Right kidney (tissue), 1 donor: ENCODE data around the gene KLHL2.
"Not testable (repeated sequence)": the region's sequence is repeated elsewhere in the genome, so short reads cannot be mapped to it uniquely, and the experiment has no call there.

ENCODE experiments used
- DNase-seq: peaks from one replicate; pipeline ENCODE4 v3.0.0-alpha.2; 2016

Gene KLHL2

DNA sequence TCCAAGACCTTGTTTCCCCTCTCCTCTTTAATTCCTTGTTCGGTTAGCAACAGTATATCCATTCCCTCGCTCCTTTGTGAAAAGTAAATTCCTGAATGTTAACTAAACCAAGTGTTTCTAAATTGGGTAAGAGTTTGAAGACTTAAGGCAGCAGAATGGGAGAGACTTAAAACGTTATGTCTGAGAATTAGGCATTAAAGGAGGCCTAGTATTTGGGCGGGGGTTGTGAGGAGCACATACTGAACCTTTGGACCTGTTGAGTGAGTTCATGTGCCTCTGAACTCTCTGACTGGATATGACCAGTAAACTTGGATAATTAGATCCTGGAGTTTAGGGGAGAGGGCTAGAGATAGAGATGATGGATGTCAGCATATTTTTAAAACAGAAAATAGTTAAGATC lies 121.3 kb downstream of the KLHL2 start:
- DNase-seq = peak; percentile 10

DNA sequence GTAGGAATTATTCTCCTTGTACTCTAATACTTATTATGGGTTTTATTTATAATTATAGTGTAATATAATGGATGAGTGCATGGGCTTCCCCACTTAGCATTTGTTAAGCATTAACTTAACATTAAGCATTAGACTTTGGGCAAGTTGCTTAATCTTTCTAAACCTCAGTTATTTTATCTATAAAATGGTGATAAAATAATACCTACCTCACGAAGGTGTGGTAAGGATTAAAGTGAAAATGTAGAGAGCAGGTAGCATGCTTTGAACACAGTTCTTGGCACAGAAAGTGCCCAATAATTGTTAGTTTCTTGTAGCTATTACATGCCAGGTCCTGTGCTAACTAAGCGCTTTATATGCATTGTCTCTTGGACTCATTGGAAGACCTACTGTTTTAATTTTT lies 122.7 kb downstream of the KLHL2 start:
- no peak for DNase-seq

DNA sequence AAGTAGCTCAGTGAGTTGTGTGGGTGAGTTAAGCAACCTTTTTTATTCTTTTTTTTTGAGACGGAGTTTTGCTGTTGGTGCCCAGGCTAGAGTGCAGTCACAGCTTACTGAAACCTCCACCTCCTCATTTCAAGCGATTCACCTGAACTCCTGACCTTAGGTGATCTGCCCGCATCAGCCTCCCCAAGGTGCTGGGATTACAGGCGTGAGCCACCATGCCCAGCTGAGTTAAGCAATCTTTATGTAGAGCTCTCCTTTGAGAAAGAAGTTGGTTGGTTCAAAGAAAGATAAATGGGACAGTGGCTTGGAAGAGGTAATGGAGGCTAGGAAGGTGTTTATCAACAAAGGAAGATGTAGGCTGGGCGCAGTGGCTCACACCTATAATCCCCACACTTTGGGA lies 123.3 kb downstream of the KLHL2 start:
- DNase-seq = no peak

DNA sequence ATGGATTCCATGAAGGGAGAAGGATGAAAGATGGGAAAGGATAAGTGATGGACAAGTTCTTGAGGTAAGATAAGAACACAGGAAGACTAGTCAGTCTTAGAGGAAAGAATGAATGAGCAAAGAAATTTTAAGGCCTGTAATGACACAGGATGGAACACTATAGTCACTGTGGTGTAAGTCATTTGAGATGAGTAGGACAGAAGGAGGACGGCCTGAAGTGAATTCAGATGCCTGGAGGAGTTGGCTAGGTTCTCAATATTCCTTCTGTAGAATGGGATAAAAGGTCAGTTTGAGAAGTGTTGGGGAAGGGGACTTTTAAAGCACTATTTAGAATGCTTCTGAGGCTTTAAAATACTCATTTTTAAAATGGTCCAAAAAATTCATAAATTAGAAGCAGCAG lies 124.0 kb downstream of the KLHL2 start:
- DNase-seq = no peak

DNA sequence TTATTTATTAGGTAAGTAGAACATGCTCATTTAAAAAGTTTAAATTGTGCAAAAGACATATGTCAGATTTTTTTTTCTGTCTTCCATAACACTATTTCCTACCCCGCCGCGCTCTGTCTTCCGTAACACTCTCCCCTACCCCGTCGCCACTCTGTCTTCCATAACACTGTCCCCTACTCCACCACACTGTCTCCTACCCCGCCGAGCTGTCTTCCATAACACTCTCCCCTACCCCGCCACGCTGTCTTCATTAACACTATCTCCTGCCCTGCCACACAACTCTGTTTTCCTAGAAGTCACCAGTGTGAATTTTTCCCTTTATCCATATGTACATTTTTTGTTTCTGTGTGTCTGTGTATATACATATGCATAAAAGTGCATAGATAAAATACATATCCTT lies 124.5 kb downstream of the KLHL2 start:
- DNase-seq = no peak

DNA sequence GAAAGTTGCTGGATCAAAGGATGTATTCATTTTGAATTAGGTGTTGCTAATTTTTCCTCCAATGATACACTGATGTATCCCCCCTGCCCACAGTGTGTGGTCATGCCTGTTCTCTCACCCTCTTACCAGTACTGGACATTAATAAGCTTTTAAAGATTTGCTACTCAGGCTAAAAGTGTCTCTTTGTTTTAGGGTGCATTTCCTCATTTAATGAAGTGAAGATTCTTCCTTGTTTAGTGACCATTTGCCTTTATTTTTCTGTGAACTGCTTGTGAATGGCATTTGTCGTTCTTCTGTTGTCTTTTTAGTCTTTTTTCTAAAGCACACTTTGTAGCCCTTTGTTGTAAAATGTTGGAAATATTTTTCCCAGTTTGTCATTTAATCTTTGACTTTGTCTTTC lies 125.1 kb downstream of the KLHL2 start:
- no peak for DNase-seq

DNA sequence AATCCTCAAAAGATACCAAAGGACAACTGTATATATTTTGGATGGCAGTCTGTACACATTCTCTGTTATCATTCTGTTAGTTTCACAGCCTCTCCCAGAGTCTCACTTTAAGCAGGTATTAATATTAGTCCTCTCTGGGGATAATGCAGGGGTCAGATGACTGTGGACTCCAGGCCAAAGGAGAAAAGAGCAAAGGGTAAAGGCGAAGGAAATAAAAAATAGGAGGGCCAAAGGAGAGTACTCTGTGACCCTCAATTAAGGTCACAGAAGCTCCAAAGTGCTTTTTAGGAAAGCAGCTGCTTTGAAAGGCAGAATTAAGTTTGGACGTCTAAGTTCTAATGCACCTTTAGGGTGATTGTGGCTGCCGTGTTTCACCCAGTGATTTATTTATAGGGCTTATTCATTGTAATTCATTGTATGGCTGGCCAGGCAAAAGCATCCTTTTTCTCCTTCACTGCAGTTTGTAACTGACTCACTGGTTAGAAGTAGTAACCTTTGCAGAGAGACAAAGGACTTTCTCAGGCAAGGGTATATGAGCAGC lies 127.9 kb downstream of the KLHL2 start:
- no peak for DNase-seq

DNA sequence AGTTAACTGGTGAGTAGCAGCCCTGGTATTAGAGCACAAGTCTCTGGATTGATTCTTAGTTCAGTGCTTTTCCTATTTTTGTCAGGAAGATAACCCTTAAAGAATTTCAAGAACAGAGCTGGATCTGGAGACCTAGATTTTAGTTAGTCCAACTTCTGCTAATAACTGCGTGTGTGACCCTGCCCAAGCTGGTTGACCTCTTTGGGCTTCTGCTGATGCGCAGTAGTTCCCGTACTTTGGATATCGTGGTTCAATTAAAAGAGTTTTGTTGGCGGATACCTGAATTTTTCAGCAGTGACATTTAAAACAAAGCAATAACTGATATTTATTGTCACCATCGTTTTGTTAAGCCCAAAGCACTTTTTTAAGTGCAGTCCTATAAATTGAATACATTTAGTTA lies 129.4 kb downstream of the KLHL2 start:
- no peak for DNase-seq

DNA sequence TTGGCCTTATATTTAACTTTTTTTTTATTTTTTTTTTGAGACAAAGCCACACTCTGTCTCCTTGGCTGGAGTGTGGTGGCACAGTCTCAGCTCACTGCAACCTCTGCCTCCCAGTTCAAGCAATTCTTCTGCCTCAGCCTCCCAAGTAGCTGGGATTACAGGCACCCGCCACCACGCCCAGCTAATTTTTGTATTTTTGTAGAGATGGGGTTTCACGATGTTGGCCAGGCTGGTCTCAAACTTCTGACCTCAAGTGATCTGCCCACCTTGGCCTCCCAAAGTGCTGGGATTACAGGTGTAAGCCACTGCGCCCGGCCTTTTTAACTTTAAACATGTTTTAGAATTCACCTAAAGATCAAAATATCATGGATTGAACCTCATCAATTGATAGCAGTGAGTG lies 135.0 kb downstream of the KLHL2 start:
- DNase-seq = not testable (repeated sequence)

DNA sequence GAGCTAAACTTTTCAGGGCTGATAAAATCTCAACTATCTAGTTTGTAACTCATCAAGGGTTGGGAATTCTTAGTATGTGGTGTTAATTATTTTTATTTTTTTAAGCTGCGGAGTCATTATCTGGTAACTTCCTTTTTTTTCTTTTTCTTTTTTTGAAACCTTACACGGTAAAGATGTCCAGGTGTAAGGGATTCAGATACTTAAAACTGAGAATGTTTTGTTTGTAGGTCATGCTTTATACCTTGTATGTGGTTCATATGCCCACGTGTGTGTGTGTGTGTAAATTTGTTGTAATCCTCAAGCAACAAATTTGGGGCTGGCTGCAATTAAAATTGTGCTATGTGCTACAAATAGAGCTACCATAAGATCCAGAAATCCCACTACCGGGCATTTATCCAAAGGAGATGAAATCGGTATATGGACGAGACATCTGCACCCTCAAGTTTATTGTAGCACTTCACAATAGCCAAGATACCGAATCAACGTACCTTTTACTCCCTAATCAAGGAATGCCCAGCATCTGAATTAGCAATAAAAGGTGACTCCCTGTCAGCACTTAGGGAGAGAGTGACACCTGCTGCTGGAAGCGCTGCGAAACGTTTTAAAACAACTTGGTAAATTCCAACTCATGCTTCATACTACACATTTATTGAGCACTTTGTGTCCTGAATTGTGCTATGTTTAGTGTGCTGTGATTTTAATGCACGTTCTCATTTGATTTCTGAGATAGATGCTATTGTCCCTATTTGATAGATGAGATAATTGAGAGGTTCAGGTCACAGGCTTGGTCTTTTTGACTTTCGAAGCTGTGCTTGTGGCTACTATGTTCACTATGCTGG lies 136.2 kb downstream of the KLHL2 start:
- DNase-seq = no peak

DNA sequence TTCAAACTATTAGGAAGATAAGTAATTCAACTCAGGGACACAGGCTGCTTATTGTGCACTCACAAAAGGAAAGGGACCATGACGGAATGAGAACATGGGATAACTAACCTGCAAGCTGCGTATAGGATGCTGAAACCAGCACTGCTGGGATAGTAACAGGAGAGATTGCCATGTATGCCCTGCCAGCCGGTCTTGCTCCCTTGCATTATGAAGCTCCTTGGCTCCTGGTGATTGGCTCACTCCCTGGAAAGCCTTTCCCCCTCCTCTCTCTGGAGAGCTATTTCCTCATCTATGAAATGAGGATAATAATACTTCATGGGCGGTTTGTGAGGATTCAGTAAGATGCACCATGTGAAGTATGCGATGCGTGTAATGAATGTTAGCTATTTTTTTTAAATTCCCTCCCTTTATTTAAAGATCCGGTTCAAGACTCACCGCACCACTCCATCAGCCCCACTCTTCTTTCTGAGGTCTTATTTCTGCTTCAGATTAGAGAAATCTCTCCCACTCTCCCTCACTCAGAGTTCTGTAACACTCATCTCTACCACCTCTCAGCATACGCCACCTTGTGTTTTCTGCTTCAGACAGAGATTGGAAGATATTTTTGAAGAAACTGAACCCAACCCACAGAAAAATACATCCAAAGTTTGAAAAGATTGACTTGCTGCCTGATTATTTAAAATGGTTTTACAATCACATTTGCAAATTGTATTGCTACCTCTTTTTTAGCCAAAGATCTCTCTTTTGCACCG lies 138.5 kb downstream of the KLHL2 start:
- DNase-seq = no peak

DNA sequence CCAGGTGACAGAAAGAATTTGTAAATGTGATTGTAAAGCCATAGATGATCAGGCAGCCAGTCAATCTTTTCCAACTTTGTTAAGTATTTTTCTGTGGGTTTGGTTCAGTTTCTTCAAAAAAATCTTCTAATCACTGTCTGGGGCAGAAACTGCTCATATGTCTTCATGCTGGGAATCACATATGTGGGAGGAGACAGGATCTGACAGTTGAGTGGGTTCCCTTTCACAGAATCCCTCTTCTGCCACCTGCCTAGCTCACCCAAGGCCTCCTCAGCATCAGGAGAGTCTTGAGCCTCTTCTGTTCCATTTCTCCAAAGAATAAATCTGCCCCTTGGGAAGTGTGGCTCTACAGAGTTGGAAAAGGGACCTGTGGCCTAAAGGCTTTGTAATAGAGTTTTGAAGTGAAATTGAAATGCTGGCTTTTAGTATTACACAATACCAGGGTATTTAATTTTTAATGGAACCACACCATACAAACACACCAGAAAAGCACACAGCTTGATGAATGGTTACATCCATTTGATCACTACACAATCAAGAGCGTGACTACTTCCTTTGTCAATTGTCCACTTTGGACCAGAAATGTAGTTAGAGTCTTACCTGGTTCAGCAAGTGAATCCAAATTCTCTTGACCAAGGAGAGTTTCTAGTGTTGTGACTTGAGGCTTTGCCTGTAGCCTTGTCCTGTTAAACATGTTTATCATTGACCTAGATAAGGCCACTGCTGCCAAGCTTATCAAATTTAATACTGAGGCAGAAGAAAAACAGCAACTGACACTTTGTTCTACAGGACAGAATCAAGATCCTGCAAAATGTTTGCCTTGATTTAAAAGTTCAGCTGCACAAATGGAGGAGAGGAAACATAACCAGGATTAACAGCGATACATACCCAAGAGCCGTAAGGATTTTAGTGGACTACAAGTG lies 140.5 kb downstream of the KLHL2 start:
- DNase-seq = no peak

DNA sequence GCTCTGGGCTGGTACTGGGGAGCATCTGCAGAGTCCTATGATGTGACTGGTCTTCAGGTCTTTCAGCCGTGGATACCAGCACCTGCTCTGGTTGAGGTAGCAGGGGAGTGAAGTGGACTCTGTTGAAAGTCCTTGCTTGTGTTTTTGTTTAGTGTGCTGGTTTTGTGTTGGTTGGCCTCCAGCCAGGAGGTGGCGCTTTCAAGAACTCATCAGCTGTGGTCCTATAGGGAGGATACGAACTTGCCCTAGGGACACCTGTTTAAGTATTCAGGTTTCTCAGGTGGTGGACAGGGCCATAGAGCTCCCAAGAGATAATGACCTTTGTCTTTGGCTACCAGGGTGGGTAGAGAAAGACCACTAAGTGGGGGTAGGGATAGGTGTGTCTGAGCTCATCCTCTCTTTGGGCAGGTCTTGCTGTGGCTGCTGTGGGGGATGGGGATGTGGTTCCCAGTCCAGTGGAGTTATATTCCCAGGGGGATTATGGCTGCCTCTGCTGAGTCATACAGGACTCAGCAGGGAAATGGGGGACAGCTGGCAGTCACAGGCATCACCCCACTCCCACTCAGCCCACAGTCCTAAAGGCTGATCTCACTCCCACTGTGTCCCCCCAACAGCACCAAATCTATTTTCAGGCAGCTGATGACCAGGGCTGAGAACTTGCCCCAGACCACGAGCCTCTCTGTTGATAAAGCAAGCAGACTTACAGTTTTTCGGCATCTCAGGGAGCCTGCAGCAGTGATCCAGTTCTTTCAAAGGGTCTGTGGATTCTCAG lies 144.2 kb downstream of the KLHL2 start:
- DNase-seq = no peak

DNA sequence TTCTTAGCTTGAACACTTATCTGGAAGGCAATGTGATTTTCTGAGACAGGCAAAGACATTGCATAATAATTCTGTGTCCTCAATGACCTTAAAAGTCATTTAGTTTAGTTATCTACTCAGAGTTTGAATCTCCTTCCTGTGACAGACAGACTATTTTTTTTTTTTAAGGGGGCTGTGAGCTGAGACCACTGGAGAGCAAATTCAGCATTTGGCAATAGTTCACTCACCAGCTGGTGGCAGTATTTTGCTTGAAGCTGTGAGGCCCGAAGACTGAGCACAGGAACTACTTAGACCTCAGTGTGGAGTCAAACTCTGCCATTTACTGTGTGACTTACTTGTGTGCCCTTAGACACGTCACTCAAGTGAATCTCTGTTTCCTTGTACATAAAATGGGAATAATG lies 148.5 kb downstream of the KLHL2 start:
- DNase-seq = peak; percentile 12

DNA sequence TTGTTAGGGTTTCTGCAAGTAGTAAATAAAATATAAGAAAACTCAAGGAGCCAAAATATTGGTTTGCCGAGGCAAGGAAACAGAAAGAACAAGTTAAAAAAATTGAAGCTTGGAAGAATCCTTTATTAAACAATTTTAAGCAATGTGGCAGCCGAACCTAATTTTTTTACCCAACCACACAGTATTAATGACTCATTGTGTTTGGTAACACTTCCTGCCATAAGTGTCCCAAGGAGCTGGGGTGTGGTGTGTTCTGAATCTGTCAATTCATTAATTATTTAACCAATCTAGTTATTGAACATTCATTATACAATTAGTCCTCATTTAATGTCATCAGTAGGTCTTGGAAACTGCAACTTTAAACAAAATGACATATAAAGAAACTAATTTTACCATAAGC lies 152.1 kb downstream of the KLHL2 start:
- DNase-seq = no peak

DNA sequence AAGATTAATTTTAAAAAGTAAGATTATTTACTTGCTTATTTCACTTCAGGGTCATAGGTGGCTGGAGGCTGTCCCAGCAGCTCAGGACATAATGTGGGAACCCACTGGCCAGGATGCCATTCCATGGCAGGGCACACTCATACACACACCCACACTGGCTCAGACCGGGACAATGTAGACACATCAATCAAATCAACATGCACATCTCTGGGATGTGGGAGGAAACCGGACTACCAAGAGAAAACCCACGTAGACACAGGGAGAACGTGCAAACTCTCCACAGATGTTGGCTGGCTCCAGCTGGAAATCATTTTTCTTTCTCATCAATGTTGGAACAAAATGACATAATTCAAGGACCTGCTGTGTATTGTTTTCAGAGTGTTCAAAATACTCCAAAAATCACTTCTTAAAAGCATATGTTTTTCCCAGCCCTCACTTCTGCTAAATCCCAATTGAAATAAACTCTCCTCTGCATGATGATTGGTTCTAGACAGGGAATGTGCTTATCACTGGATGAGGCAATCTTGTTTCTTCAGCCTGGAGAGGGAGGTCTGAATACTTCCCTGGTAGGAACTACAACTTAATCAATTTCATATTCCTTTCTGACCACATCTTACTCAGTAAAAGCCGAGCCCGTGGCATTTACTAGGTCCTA lies 152.8 kb downstream of the KLHL2 start:
- DNase-seq = no peak

DNA sequence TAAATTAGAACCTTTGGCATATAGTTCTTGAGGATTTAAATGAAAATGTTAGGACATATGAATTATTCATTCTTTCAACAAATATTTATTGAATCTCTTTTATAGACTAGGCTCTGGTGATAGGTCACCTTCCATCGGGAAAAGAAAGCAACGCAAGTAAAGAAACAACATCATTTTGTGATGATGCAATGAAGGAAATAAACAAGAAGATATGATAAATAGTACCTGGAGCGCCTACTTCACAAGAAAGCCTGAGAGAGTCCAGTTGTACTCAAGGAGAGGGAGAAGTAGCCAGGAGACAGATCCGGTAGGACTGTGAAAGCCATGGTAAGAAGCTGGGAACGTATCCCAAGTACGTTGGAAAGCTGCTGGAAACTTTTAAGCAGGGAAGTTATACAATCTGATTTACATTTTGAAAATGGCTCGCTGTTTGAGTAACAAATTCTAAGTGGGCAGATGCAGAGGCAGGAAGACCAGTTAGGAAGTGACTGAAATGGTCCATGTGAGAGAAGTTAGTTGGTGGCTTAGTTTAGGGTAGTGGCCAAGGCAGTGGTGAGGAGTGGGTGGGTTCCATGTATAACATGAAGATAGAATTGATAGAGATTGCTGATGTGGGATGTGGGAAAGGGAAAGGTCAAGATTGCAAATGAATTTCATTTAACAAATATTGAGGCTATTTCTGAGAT lies 153.8 kb downstream of the KLHL2 start:
- no peak for DNase-seq

DNA sequence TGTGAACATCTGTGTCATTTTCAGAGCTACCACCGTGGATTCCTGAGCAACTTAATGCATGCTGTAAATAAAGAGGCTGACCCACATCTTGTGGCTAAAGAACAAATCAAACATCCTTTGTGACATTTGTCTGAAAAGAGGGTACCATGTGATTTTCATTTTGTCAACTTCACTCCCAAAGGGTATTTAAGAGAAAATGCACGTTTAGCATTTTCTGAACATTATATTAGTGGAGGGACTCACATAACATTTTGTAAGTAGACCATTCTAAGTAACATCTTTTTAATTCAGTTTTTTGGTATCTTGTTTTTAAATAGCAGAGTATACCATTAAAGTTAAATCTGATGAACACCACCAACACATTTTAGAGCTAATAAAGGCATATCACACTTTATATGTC lies 154.4 kb downstream of the KLHL2 start:
- no peak for DNase-seq

DNA sequence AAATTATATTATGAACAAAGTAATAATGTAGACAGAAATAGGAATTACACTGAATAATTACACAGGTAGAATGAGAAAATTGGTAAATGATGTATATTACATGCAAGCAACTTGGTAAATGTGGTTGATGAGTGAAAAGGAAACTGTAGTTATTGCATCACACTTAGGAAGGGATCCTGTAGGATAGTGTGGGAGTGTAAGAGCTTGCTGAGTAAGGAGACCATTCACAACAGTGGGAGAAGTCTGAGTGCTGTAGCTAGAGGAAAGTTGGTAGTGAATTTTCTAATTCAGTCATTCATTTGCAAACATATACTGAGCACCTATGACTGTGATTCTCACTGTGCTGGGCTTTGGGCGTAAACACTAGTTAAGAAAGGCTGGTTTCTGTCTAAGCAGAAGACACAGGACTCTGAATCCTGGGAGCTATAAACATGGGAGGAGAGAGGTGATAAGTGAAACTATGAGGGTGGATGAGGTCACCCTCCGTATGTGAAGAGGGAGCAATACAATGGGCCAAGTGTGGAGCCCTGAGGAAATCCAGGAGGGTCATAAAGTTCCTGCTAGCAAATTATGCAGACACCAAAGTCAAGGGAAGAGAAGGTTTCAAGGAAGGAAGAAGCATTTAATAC lies 157.2 kb downstream of the KLHL2 start:
- DNase-seq = no peak

DNA sequence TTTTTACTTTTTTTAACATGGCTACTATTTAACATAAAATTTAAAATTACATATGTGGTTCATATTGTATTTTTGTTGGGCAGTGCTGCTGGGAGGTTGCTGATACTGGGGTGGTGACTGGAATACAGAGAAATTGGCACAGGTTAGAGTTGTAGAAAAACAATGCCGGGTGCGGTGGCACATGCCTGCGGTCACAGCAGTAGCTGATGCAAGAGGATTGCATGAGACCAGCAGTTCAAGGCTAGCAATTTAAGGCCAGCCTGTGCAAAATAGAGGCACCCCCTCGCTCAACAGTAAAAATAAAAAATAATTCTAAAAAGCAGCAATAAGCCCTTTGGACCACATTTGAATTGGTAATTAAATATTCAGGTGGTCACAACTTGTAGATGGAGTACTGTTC lies 159.7 kb downstream of the KLHL2 start:
- no peak for DNase-seq
